ENCODE measurements around the gene C17orf114.
"Not testable (repeated sequence)": the region's sequence is repeated elsewhere in the genome, so short reads cannot be mapped to it uniquely, and the experiment has no call there.

The C17orf114 gene

GRCh38 chr17:4802228-4802627, at the start of gene C17orf114:
TSS of gene C17orf114 (minus strand) at chr17:4802328.
- no peak for DNase-seq (ENCODE audit: low read depth in 2 of 2)

- no peak for DNase-seq (ENCODE audit: low read depth in 2 of 2)
These were observed 49.0 kb upstream of the C17orf114 start for GRCh38 chr17:4851084-4851483.

- DNase-seq (ENCODE audit: low read depth in 2 of 2): no peak
These were observed 48.1 kb upstream of the C17orf114 start for GRCh38 chr17:4850246-4850645.

GRCh38 chr17:4849011-4849536, 46.9 kb upstream of the C17orf114 start:
- no peak for DNase-seq (ENCODE audit: low read depth in 2 of 2)

GRCh38 chr17:4846635-4847390, 44.7 kb upstream of the C17orf114 start:
- DNase-seq (ENCODE audit: low read depth in 2 of 2): no peak

- DNase-seq (ENCODE audit: low read depth in 2 of 2): no peak
These were observed 43.0 kb upstream of the C17orf114 start for GRCh38 chr17:4845118-4845517.

- DNase-seq (ENCODE audit: low read depth in 2 of 2): no peak
These were observed 41.3 kb upstream of the C17orf114 start for GRCh38 chr17:4843321-4844000.

GRCh38 chr17:4842376-4842775, 40.2 kb upstream of the C17orf114 start:
- DNase-seq (ENCODE audit: low read depth in 2 of 2): no peak

- no peak for DNase-seq (ENCODE audit: low read depth in 2 of 2)
These were observed 38.7 kb upstream of the C17orf114 start for GRCh38 chr17:4840893-4841242.

- DNase-seq (ENCODE audit: low read depth in 2 of 2): no peak
These were observed 38.1 kb upstream of the C17orf114 start for GRCh38 chr17:4839965-4840892.

- DNase-seq (ENCODE audit: low read depth in 2 of 2): no peak
These were observed 37.1 kb upstream of the C17orf114 start for GRCh38 chr17:4839221-4839620.

GRCh38 chr17:4838309-4838785, 36.2 kb upstream of the C17orf114 start:
- DNase-seq (ENCODE audit: low read depth in 2 of 2): no peak

- DNase-seq (ENCODE audit: low read depth in 2 of 2): no peak
These were observed 35.6 kb upstream of the C17orf114 start for GRCh38 chr17:4837471-4838308.

- DNase-seq (ENCODE audit: low read depth in 2 of 2): no peak
These were observed 34.1 kb upstream of the C17orf114 start for GRCh38 chr17:4836221-4836620.

GRCh38 chr17:4834681-4835020, 32.5 kb upstream of the C17orf114 start:
- DNase-seq (ENCODE audit: low read depth in 2 of 2): no peak

- DNase-seq (ENCODE audit: low read depth in 2 of 2): peak; percentile 60 to 66
These were observed 32.0 kb upstream of the C17orf114 start for GRCh38 chr17:4833941-4834680.

GRCh38 chr17:4833178-4833940, 31.2 kb upstream of the C17orf114 start, which contains the start of gene MINK1:
TSS of gene MINK1 (plus strand) at chr17:4833340. CDS start at chr17:4833584, 244 bp downstream.
- peak; percentile 95 to 97 for DNase-seq (ENCODE audit: low read depth in 2 of 2)

GRCh38 chr17:4832829-4833177, 30.7 kb upstream of the C17orf114 start:
- DNase-seq (ENCODE audit: low read depth in 2 of 2): not testable (repeated sequence)

GRCh38 chr17:4827399-4827798, 25.3 kb upstream of the C17orf114 start:
- no peak for DNase-seq (ENCODE audit: low read depth in 2 of 2)

Data from lung microvascular endothelial cell (primary cell).